ENCODE data around the gene ADRB1. TPM values are rescaled to one million over a fixed set of nuclear protein-coding genes. Genes with fewer than 3 reads are reported as not detected.

ADRB1 gene
- total and polyA plus RNA-seq, 2 of the 13 experiments (the other 11 are each of a cell fraction or from before 2014, with no cell fraction given): 0.07 TPM; not detected in 1

- WGBS (ENCODE audit: low lambda C conversion rate): 2% methylated on average over 3 of the region's 3 CpGs
- no peak overlapping the region for H3K4me3 ChIP-seq (replicated peaks in 1 of 3; ENCODE audit: insufficient read depth in 1 of 3, low read depth in 2 of 3, low read length in 3 of 3)
- in situ Hi-C loops (cut with HindIII; ENCODE audit: extremely low pct_ligation_motif_present, low pct_unique_long_range_greater_than_20kb): no loop called here
- FAIRE-seq (no peak), DNase-seq (ENCODE audit: low spot score) (no peak), ATAC-seq (no peak)
- H3K79me2 ChIP-seq (ENCODE audit: insufficient read depth, low read length): no peaks in the 10 kb centered on the region
- H4K20me1 ChIP-seq (ENCODE audit: insufficient read depth, low read length): no peaks in the 10 kb centered on the region
- H3K9me3 ChIP-seq (ENCODE audit: low read length): no peaks in the 10 kb centered on the region
- H3K36me3 ChIP-seq (replicated peaks in 1 of 2; ENCODE audit: control insufficient read depth in 1 of 2, insufficient read depth in 2 of 2, low read length in 2 of 2): no peaks in the 10 kb centered on the region
- no peak overlapping the region for H3K4me2 ChIP-seq (ENCODE audit: low read depth, low read length)
- TF ChIP-seq, protein P1, sequence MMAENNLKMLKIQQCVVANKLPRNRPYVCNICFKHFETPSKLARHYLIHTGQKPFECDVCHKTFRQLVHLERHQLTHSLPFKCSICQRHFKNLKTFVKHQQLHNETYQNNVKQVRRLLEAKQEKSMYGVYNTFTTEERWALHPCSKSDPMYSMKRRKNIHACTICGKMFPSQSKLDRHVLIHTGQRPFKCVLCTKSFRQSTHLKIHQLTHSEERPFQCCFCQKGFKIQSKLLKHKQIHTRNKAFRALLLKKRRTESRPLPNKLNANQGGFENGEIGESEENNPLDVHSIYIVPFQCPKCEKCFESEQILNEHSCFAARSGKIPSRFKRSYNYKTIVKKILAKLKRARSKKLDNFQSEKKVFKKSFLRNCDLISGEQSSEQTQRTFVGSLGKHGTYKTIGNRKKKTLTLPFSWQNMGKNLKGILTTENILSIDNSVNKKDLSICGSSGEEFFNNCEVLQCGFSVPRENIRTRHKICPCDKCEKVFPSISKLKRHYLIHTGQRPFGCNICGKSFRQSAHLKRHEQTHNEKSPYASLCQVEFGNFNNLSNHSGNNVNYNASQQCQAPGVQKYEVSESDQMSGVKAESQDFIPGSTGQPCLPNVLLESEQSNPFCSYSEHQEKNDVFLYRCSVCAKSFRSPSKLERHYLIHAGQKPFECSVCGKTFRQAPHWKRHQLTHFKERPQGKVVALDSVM (CRISPR knock-in tag; IDR thresholded peaks at IDR 0.05): no peak
- no peak for TF ChIP-seq HOXA3 (CRISPR knock-in tag; IDR thresholded peaks at IDR 0.05)
- no peak overlapping the region for H3K9ac ChIP-seq (ENCODE audit: insufficient read depth, low read depth, low read length)
- BruUV-seq (replicated peaks): no TSS peak
- no peak overlapping the region for H3K27ac ChIP-seq (ENCODE audit: extremely low read length, insufficient read depth, low read length)
- no peaks in the 10 kb centered on the region for H3K4me1 ChIP-seq (ENCODE audit: insufficient read depth, low read length)
- no peak overlapping the region for H2AFZ ChIP-seq (ENCODE audit: low read length)
- ChIA-PET CTCF (ENCODE audit: low intra/inter-chr PET ratio, low total read pairs) (no interaction called here), POLR2A (no interaction called here)
- peaks cover 0 to 3% of the 10 kb centered on the region in 2 experiments; a peak in 3 of 5 replicates for H3K27me3 ChIP-seq (ENCODE audit: control insufficient read depth in 1 of 2, insufficient read depth in 2 of 2, low read length in 2 of 2)
- intact Hi-C loops (cut with micrococcal nuclease; ENCODE audit: unreplicated experiment): no loop called here
These were observed 10.1 kb upstream of the ADRB1 start for GRCh38 chr10:114033566-114033965.

DNA sequence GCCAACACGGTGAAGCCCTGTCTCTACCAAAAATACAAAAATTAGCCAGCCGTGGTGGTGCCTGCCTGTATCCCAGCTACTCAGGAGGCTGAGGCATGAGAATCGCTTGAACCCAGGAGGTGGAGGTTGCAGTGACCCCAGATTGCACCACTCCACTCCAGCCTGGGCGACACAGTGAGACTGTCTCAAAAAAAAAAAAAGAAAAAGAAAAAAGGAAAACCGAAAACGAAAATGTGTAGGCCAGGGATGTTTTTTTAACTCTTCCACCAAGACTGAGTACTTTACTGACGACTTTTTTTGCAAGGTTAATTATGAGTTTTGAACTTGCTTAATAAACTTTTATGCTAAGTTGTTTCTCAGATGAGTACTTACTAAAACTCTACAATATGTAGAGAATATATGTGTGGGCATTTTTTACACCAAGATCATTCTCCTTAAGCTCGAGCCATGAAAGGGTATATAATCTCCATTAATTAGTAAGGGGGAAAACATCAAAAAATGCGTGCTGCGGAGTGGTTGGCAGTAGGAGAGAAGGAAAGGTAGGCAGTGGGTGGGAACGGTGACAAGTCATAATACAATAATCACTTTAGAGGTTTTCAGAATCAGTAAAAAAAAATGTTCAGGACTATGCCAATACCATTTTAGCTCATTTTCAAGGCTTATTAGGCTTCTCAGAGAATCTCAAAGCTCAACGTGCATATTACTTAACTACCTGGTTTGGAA lies 8.6 kb upstream of the ADRB1 start:
- BruUV-seq (replicated peaks): no TSS peak
- in situ Hi-C loops (cut with HindIII; ENCODE audit: extremely low pct_ligation_motif_present, low pct_unique_long_range_greater_than_20kb) (no loop called here), intact Hi-C loops (cut with micrococcal nuclease; ENCODE audit: unreplicated experiment) (no loop called here)
- H3K4me1 ChIP-seq (ENCODE audit: insufficient read depth, low read length): no peaks in the 10 kb centered on the region
- H2AFZ ChIP-seq (ENCODE audit: low read length): no peak overlapping the region
- H3K27ac ChIP-seq (ENCODE audit: extremely low read length, insufficient read depth, low read length): no peak overlapping the region
- no peak overlapping the region for H3K4me3 ChIP-seq (replicated peaks in 1 of 3; ENCODE audit: insufficient read depth in 1 of 3, low read depth in 2 of 3, low read length in 3 of 3)
- no peaks in the 10 kb centered on the region for H4K20me1 ChIP-seq (ENCODE audit: insufficient read depth, low read length)
- TF ChIP-seq GLI4 (CRISPR knock-in tag; IDR thresholded peaks at IDR 0.05; ENCODE audit: borderline replicate concordance) (no peak), SAFB2 (CRISPR knock-in tag; IDR thresholded peaks at IDR 0.05; ENCODE audit: borderline replicate concordance, low read depth) (no peak), ZBTB42 (CRISPR knock-in tag; IDR thresholded peaks at IDR 0.05) (no peak), ZNF547 (CRISPR knock-in tag; IDR thresholded peaks at IDR 0.05) (no peak), ZFP82 (CRISPR knock-in tag; IDR thresholded peaks at IDR 0.05; ENCODE audit: borderline replicate concordance) (no peak)
- no peaks in the 10 kb centered on the region for H3K79me2 ChIP-seq (ENCODE audit: insufficient read depth, low read length)
- ChIA-PET CTCF (ENCODE audit: low intra/inter-chr PET ratio, low total read pairs) (no interaction called here), POLR2A (no interaction called here)
- H3K9ac ChIP-seq (ENCODE audit: insufficient read depth, low read depth, low read length): no peak overlapping the region
- FAIRE-seq: no peak
- peaks cover 0 to 3% of the 10 kb centered on the region in 2 experiments; a peak in 3 of 5 replicates for H3K27me3 ChIP-seq (ENCODE audit: control insufficient read depth in 1 of 2, insufficient read depth in 2 of 2, low read length in 2 of 2)
- 36% methylated on average over 12 of the region's 12 CpGs for WGBS (ENCODE audit: low lambda C conversion rate)
- H3K4me2 ChIP-seq (ENCODE audit: low read depth, low read length): no peak overlapping the region
- no peaks in the 10 kb centered on the region for H3K36me3 ChIP-seq (replicated peaks in 1 of 2; ENCODE audit: control insufficient read depth in 1 of 2, insufficient read depth in 2 of 2, low read length in 2 of 2)
- no peaks in the 10 kb centered on the region for H3K9me3 ChIP-seq (ENCODE audit: low read length)
- ATAC-seq: no peak
- DNase-seq (ENCODE audit: low spot score): no peak

All from HepG2 (cell line).